ENCODE results near the gene ISG20L2. TPM values are rescaled to one million over a fixed set of nuclear protein-coding genes. Genes with fewer than 3 reads are reported as not detected.
"Not testable (repeated sequence)": the region's sequence is repeated elsewhere in the genome, so short reads cannot be mapped to it uniquely, and the experiment has no call there.

ISG20L2 gene
- 10 to 100 TPM; 37.2 to 41.4 (median 39.3) TPM for polyA plus RNA-seq (ENCODE audit: insufficient read depth in 1 of 5, insufficient read length in 5 of 5, low replicate concordance in 1 of 5)
- long read RNA-seq, donor 1, transcript ISG20L2-201 (3 exons, 3,303 nt) = major isoform, 12 of 40 reads
- long read RNA-seq, donor 1, partial matches to known transcripts = 20 of 40 reads
- long read RNA-seq, donor 1, other reads (novel, unspliced or antisense) = 0 of 40 reads
- long read RNA-seq, donor 2, transcript ISG20L2-201 (3 exons, 3,303 nt) = major isoform, 5 of 9 reads
- long read RNA-seq, donor 2, partial matches to known transcripts = 0 of 9 reads
- long read RNA-seq, donor 2, other reads (novel, unspliced or antisense) = 0 of 9 reads
- long read RNA-seq, donor 3, transcript ISG20L2-201 (3 exons, 3,303 nt) = major isoform, 8 of 43 reads
- long read RNA-seq, donor 3, partial matches to known transcripts = 29 of 43 reads
- long read RNA-seq, donor 3, other reads (novel, unspliced or antisense) = 0 of 43 reads
- long read RNA-seq, donor 4, transcript ISG20L2-201 (3 exons, 3,303 nt) = major isoform, 5 of 10 reads
- long read RNA-seq, donor 4, partial matches to known transcripts = 0 of 10 reads
- long read RNA-seq, donor 4, other reads (novel, unspliced or antisense) = 0 of 10 reads
- long read RNA-seq, donor 5, transcript ISG20L2-202 (4 exons, 2,310 nt) = major isoform, 7 of 13 reads
- long read RNA-seq, donor 5, partial matches to known transcripts = 0 of 13 reads
- long read RNA-seq, donor 5, other reads (novel, unspliced or antisense) = 0 of 13 reads
- long read RNA-seq, donor 6, transcript ISG20L2-201 (3 exons, 3,303 nt) = major isoform, 9 of 15 reads
- long read RNA-seq, donor 6, partial matches to known transcripts = 0 of 15 reads
- long read RNA-seq, donor 6, other reads (novel, unspliced or antisense) = 0 of 15 reads
- long read RNA-seq, donor 7, transcript ISG20L2-201 (3 exons, 3,303 nt) = major isoform, 11 of 31 reads
- long read RNA-seq, donor 7, transcript ISG20L2-206 (2 exons, 872 nt) = minor isoform, 5 of 31 reads
- long read RNA-seq, donor 7, partial matches to known transcripts = 6 of 31 reads
- long read RNA-seq, donor 7, other reads (novel, unspliced or antisense) = 8 of 31 reads
- long read RNA-seq, donor 8, partial matches to known transcripts = 0 of 5 reads
- long read RNA-seq, donor 8, other reads (novel, unspliced or antisense) = 0 of 5 reads

- peak; percentile 97 to 98 for DNase-seq
Observed at GRCh38 chr1:156728599-156729462, at the start of gene ISG20L2. ISG20L2 (minus strand) TSS chr1:156728766; CDS start chr1:156727652, 1,114 bp downstream.

GRCh38 chr1:156777573-156777972, 49.0 kb upstream of the ISG20L2 start:
- no peak for DNase-seq

GRCh38 chr1:156776942-156777341, 48.4 kb upstream of the ISG20L2 start:
- no peak for DNase-seq

GRCh38 chr1:156775799-156776198, 47.2 kb upstream of the ISG20L2 start:
- DNase-seq = no peak

DNA sequence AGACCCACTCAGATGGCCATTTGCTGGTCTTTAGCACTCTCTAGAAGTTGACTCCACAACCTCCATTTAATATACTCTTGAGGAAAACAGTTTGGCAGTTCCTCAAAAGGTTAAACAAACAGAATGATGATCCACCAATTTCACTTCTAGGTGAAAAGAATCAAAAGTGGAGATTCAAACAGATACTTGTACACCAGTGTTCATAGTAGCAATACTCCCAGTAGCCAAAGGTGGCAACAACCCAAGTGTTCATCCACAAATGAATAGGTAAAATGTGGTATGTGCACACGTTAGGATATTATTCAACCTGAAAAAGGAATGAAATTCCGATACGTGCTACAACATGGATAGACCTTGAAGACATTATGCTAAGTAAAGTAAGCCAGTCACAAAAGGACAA, 45.0 kb upstream of the ISG20L2 start:
- DNase-seq = no peak

GRCh38 chr1:156772728-156773497, 44.3 kb upstream of the ISG20L2 start:
- no peak for DNase-seq

DNA sequence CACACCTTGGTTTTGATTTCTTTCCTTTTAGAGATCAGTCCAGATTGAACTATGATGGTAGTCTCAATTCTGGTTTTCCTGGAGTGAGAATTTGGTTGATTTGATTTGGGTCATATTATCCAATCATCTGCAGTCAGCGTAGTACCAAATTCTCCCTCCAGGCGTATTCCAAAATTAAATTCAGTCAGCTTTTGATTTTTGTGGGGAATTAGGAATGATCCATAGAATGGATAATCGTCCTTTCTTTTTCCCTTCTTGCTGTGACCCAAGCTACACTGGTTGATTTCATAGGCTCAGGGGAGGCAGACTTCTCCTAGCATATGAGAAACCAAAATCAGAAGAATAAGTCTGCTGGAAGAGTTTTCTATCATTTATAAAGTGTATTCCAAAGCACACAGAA, 43.7 kb upstream of the ISG20L2 start:
- DNase-seq = no peak

DNA sequence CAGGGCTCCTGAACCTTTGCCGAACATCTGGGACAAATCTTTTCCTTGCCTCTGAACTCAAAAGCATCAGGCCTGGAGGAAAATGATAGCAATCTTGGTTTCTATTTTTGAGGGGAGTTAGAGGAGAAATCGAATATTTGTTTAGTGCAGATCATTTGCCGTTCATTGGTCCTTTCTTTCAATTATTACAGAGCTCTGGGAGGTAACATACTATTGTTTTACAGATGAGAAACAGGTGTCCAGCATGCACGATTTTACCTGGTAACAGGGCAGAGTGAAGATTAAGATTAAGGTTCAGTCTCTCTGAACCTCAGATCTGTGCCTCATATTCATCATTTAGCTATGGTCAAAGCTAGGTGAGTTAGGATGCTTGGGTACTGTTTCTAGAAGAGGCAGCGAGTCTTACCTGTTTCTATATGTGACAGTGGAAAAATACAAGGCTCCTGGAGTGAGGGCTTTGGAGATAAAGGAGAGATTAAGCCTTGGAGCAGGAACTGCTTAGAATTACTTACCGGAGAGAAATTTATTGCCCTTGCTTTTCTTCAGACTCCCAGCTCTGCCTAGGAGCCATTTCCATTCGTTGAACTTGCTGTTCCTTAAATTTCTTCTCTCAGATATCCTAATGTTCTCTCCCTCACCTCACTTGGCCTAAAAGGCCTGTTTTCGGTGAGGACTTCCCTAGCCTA, 40.2 kb upstream of the ISG20L2 start:
- no peak for DNase-seq

GRCh38 chr1:156767879-156768604, 39.5 kb upstream of the ISG20L2 start:
- DNase-seq = no peak

GRCh38 chr1:156767101-156767878, 38.7 kb upstream of the ISG20L2 start, which contains the start of gene PRCC:
PRCC (plus strand) TSS chr1:156767535; CDS start chr1:156767772, 237 bp downstream.
- DNase-seq = peak; percentile 98 to 99

- DNase-seq = no peak
Observed at GRCh38 chr1:156766298-156767100, 37.9 kb upstream of the ISG20L2 start.

GRCh38 chr1:156765666-156766065, 37.1 kb upstream of the ISG20L2 start:
- no peak for DNase-seq

GRCh38 chr1:156765136-156765535, 36.6 kb upstream of the ISG20L2 start:
- not testable (repeated sequence) for DNase-seq

DNA sequence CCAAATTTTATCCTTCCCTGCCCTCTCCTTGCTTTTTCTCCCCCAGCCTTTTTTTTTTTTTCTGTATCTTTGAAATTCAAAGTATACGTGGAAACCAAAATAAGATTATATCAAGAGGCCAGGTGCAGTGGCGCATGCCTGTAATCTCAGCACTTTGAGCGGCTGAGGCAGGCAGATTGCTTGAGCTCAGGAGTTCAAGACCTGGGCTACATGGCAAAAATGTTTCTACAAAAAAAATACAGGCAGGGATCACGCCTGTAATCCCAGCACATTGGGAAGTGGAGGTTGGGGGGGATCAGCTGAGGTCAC, 32.2 kb upstream of the ISG20L2 start:
- DNase-seq = no peak

DNA sequence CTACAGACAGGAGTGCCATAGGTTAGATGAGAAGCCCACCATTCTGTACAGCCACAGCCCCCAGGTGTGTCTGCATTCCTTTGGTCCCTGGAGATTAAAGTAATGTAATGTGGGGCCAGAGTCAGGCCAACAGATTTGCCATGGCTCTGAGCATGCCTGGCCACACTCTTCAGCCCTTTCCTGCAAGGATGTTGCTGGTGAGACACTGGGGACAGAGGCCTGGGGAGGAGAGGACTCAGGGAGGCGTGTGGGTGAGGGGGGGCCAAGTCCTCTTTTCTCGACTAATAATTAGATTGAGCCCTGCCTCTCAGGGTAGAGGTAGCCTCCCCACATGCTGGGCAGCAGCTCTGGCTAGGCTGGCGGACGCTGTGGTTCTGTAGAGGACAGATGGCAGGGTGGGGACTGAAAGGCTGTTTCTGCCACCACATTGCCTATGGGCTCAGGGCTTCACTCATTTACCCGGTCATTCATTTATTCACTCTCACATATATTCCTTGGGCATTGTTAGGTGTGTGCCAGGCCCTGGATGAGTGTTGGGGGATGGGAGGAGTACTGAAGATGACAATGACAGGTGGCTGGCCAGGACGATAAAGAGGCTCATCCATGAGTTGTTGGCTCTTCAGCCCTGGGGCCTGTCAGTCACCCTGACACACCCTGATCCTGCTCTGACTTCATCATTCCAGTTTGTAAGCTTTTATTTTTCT, 31.7 kb upstream of the ISG20L2 start:
- no peak for DNase-seq

- DNase-seq = not testable (repeated sequence)
Observed at GRCh38 chr1:156757572-156758253, 29.1 kb upstream of the ISG20L2 start.

Measured in right lung (tissue), 10 donors.